GM21515 (cell line): ENCODE results near the gene MED15.
"Not testable (repeated sequence)": the region's sequence is repeated elsewhere in the genome, so short reads cannot be mapped to it uniquely, and the experiment has no call there.

Experiments used
- ATAC-seq: cut with Tn5 transposase; IDR thresholded peaks from one replicate; pipeline ENCODE4 v1.9.1; 2021; ENCODE audit not compliant: unreplicated experiment

The MED15 gene

DNA sequence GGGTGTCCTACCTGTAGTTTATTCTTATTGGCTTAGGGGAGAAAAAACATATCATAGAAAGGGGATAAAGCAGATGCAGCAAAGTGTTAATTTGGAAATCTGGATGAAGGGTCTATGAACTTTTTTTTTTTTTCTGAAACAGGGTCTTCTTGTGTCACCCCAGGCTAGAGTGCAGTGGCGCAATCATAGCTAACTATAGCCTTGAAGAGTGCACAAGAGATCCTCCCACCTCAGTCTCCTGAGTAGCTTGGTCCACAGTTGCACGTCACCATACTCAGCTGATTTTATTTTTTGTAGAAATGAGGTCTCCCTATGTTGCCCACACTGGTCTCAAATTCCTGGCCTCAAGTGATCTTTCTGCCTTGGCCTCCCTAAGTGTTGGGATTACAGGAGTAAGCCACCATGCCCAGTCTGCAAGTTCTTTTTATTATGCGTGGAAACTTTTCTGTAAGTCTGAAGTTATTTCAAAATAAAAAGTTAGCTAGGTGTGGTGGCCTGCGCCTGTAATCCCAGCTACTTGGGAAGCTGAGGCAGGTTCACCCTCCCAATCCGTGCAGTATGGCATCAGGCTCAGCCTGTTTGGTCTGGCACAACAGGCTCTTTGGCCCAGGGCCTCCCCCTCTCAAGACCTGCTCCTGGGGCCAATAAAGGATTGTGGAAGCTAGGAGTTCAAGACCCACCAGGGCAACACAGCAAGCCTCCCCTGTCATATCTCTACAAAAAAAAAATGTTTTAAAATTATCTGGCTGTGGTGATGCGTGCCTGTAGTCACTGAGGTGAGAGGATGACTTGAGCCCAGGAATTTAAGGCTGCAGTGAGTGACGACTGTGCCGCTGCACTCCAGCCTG, 111.9 kb downstream of the MED15 start:
- no peak for ATAC-seq

DNA sequence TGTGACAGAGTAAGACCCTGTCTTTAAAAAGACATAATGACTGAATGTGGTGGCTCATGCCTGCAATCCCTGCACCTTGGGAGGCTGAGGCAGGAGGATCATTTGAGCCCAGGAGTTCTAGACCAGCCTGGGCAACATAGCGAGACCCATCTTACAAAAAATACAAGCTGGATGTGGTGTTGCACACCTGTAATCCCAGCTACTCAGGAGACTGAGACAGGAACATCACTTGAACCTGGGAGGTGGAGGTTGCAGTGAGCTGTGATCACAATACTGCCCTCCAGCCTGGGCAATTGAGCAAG, 112.4 kb downstream of the MED15 start:
- ATAC-seq: not testable (repeated sequence)

- no peak for ATAC-seq
Measured at GRCh38 chr22:20621162-20621561, 113.8 kb downstream of the MED15 start.

DNA sequence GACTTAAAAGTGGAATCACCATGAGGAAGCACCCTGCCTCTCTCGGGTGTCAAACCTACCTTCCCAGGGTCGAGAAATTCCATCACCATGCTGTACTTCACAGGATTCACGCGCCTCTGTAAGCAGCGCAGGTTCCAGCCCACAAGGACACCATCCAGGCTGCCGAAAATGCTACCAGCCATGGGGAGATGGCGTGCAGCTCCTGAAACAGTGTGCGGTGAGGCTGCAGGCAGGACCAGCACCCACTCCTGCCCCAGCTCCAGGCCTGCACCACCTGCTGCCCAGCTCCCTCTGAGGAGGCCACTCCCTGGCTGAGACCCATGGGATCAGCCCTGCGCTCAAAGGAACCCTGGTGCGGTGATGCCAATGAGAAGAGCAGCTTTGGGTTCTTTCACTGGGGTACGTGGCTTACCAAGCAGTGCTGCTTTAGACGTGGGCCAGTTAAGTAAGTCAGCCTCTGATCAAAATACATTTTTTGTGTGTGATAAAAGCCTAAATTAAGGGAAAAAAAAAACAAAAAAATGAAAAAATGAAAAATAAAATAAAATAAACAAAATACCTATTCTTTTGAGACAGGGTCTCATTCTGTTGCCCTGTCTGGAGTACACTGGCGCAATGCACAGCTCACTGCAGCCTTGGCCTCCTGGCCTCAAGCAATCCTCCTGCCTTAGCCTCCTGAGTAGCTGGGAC, 115.4 kb downstream of the MED15 start:
- no peak for ATAC-seq

- ATAC-seq: peak; percentile 63
Measured at GRCh38 chr22:20624161-20624616, 116.8 kb downstream of the MED15 start.

- ATAC-seq: no peak
Measured at GRCh38 chr22:20625270-20625669, 117.9 kb downstream of the MED15 start.

DNA sequence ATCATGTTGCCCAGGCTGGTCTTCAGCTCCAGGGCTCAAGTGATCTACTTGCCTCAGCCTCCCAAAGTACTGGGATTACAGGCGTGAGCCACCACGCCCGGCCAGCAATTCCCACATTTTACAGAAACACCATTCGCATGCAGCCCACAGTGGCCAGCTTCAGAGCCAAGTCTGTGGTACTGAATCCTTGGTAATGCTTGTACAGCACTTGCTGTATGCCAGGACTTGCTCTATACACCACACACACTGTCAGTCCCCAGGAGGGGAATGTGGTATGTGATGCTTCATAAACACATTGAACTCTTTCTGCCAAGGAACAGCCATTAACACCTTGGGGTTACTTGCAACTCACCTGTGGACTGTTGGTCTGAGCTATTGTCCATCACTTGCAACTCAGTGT, 119.4 kb downstream of the MED15 start:
- ATAC-seq: no peak

- no peak for ATAC-seq
Measured at GRCh38 chr22:20627432-20627831, 120.0 kb downstream of the MED15 start.

GRCh38 chr22:20628081-20628939, 120.9 kb downstream of the MED15 start:
- ATAC-seq: no peak

- ATAC-seq: no peak
Measured at GRCh38 chr22:20629401-20629800, 122.0 kb downstream of the MED15 start.

DNA sequence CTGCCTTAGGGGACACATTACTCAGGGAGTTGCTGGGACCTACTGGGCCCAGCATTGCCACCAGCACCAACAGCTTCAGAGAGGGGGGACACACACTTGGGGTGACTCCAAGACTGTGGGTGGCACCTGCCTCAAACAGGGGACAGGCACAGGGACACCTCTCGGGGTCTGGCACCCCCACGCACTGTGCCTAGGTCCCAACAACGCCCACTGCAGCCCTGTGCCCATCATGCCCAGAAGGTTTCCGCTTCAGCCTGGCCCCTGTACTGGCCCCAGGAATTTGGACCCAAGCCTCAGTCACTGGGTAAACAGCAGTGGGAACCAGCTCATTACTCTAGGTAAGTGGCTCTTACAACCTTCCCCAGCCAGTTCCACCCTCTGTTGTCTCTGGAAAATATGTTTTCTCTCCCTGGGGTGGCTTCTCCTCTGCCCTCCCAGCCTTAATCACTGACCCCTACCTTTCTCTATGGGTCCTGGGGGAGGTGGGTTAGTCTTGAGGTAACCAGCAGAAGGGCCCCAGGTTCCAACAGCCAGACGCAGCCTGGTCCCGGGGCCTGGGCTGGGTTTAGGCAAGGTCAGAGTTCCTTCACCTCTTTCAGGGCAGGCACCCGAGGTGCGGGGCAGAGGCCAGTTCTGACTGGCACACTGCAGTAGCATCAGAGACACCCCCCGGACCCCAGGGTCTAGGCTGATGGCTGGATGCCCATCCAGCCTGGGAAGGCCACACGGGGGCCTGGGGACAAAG, 123.6 kb downstream of the MED15 start:
- no peak for ATAC-seq

GRCh38 chr22:20632082-20632481, 124.7 kb downstream of the MED15 start:
- no peak for ATAC-seq

DNA sequence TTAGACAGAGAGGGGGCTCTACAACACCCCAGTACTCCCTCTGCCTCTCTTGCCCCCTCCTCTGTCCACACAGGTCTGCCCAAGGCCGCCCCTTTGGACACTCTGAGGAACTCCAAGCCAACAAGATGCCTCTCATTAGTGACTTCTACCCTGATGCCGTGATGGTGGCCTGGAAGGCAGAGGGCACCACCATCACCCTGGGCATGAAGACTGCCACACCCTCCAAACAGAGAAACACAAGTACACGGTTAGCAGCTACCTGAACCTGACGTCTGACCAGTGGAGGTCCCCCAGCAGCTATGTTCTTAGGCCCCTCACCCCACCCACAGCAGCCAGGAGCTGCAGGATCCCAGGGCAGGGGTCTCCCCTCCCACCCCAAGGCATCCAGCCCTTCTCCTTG, 125.1 kb downstream of the MED15 start:
- ATAC-seq: no peak

DNA sequence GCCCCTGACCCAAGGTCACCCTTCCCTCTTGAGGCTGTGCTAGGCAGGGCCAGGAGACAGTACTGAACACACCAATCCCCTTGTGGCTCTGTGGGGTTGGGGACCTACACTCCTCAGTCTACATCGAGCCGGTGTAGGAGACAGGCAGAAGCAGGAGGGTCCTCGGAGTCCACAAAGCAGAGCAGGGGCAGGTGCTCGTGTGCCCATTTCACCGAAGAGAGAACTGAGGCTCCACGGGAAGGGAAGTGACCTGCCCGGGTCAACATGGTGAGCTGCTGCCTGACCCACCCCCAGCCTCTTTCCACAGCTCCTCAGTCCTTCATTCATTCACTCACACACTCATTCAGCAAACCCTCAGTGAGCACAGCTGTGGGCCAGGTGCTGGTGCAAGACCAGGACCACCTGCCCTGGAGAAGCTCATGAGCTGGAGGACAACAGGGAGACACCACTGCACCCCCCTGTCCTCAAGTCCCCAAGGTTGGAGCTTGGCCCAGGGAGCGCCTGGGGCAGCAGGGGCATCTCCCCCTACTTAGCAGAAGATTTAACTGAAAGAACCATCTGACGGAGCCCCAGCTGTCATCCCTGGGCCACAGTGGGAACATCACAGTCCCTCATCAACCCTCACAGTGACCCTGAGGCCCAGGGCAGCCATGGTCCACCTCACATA, 127.3 kb downstream of the MED15 start:
- no peak for ATAC-seq

DNA sequence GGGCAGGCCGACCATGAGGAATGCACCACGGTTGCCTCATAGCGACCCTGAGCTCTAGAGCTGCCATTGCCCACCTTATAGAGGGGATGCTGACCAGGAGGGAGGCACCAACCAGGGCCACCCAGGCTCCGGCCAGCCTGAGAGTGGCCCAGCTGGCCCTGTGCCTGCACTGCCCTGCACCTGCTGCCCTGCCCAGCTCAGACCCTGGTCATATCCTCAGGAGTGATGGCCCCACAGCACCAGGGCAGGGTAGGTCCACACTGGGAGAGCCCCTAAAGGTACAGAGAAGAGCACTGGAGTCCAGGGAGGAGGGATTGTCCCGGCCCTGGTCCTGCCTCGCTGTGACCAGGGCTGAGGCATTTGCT, 127.8 kb downstream of the MED15 start:
- ATAC-seq: no peak

GRCh38 chr22:20636075-20636812, 128.8 kb downstream of the MED15 start:
- ATAC-seq: no peak

DNA sequence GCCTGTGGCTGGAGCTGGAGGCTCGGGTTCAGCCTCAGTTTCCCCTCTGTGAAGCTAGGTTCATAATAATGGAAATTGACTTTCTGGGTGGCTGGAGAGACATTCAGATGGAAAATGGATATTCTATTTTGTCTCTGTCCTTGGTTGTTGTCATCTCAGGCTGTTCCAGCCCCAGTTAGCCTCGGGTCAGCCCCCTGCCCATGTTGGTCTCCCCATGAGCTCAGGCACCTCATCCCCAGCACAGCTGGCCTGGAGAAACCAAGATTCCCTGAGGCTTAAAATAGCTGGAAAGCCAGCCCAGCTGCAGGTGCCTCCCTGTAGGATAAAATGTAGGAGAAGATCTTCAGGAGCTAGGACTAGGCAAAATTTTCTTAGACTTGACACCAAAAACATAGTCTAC, 129.5 kb downstream of the MED15 start:
- ATAC-seq: no peak
